ENCODE data around the gene DNAJC17. TPM values are rescaled to one million over a fixed set of nuclear protein-coding genes. Genes with fewer than 3 reads are reported as not detected.

Gene DNAJC17
- polyA plus RNA-seq, 3 donors: 15.7 to 31.6 (median 21.5) TPM

DNA sequence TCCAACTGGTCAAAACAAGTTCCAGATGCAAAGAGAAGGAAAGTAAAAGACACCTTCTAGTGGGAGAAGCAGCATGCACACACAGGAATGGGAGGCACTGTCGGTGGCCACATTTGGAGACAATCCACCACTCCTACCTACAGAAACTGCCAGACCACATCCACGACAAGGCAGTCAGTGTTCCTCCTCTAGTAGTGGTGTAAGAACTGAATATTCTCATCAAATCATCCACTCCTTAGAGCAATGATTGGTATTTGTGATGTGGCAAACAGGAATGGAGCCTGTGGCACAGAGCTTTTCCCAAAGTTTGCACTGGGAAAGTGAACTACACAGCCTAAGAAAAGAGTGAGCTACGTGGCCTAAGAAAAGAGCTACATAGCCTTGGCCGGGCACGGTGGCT lies 31.5 kb upstream of the DNAJC17 start:
- Histone ChIP-seq H3K36me3 (replicated peaks in 1 of 2; ENCODE audit: control insufficient read depth in 1 of 2, insufficient read depth in 2 of 2, low read length in 2 of 2) (no peaks in the 10 kb centered on the region), H3K4me1 (ENCODE audit: control insufficient read depth in 1 of 2, insufficient read depth in 2 of 2, low read length in 2 of 2) (peaks cover 0 to 3% of the 10 kb centered on the region in 2 donors), H2AFZ (ENCODE audit: insufficient read depth, low read depth, low read length, poor library complexity, severe bottlenecking) (no peak overlapping the region), H3K79me2 (ENCODE audit: insufficient read depth, low read length) (no peaks in the 10 kb centered on the region), H3K27me3 (ENCODE audit: control insufficient read depth in 2 of 2, insufficient read depth in 2 of 2, low read length in 2 of 2) (peaks cover 6 to 17% of the 10 kb centered on the region in 2 donors), H3K27ac (ENCODE audit: low read depth in 1 of 2, low read length in 2 of 2) (no peak overlapping the region), H3K9me3 (replicated peaks in 1 of 2; ENCODE audit: control insufficient read depth in 1 of 2, insufficient read depth in 1 of 2, low read length in 2 of 2) (peaks cover 0 to 2% of the 10 kb centered on the region in 2 donors), H4K20me1 (ENCODE audit: insufficient read depth, low read length) (no peaks in the 10 kb centered on the region), H3K9ac (ENCODE audit: insufficient read depth, low read length, poor library complexity, severe bottlenecking) (no peak overlapping the region), H3K4me2 (replicated peaks; ENCODE audit: extremely low read depth, low read length, poor library complexity, severe bottlenecking) (no peak overlapping the region), H3K4me3 (replicated peaks in 1 of 3; ENCODE audit: low read depth in 2 of 3, low read length in 3 of 3) (no peak overlapping the region)
- H3K27ac Mint-ChIP-seq: no peak overlapping the region
- TF ChIP-seq, protein P1, sequence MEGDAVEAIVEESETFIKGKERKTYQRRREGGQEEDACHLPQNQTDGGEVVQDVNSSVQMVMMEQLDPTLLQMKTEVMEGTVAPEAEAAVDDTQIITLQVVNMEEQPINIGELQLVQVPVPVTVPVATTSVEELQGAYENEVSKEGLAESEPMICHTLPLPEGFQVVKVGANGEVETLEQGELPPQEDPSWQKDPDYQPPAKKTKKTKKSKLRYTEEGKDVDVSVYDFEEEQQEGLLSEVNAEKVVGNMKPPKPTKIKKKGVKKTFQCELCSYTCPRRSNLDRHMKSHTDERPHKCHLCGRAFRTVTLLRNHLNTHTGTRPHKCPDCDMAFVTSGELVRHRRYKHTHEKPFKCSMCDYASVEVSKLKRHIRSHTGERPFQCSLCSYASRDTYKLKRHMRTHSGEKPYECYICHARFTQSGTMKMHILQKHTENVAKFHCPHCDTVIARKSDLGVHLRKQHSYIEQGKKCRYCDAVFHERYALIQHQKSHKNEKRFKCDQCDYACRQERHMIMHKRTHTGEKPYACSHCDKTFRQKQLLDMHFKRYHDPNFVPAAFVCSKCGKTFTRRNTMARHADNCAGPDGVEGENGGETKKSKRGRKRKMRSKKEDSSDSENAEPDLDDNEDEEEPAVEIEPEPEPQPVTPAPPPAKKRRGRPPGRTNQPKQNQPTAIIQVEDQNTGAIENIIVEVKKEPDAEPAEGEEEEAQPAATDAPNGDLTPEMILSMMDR (IDR thresholded peaks at IDR 0.05): no peak
- no peak for DNase-seq
- peaks cover 8 to 22% (median 12%) of the 10 kb centered on the region in 3 donors for H3K27me3 Mint-ChIP-seq (ENCODE audit: low read depth in 3 of 3)
- H3K4me1 Mint-ChIP-seq: peaks cover 4% of the 10 kb centered on the region
- no CpG with 5 or more reads among the region's 5 CpGs for WGBS (ENCODE audit: insufficient coverage)
- H3K9me3 Mint-ChIP-seq: peaks cover 0 to 5% (median 2%) of the 10 kb centered on the region in 7 donors
- intact Hi-C loops (cut with micrococcal nuclease): no loop called here
- H3K36me3 Mint-ChIP-seq: peaks cover 0 to 3% of the 10 kb centered on the region in 2 donors
- no peak overlapping the region for H3K4me3 Mint-ChIP-seq

DNA sequence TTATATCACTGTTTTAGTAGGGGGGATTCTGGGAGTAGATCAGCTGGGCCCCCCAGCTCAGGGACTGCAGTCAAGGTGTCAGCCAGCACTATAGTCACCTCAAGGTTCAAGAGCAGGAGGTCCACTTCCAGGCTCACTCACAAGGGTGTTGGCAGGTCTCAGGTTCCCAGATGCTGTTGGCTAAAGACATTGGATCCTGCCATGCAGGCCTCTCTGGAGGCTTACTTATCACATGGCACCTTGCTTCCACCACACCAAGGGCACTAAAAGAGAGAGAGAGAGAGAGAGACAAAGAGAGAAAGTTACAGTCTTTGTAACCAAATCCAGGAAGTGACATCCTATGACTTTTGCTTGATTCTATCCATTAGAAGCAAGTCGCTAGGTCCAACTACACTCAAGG lies 28.7 kb upstream of the DNAJC17 start:
- no CpG with 5 or more reads among the region's 1 CpG for WGBS (ENCODE audit: insufficient coverage)
- Histone ChIP-seq H3K9me3 (replicated peaks in 1 of 2; ENCODE audit: control insufficient read depth in 1 of 2, insufficient read depth in 1 of 2, low read length in 2 of 2) (no peaks in the 10 kb centered on the region), H3K27ac (ENCODE audit: low read depth in 1 of 2, low read length in 2 of 2) (no peak overlapping the region), H3K9ac (ENCODE audit: insufficient read depth, low read length, poor library complexity, severe bottlenecking) (no peak overlapping the region), H3K36me3 (replicated peaks in 1 of 2; ENCODE audit: control insufficient read depth in 1 of 2, insufficient read depth in 2 of 2, low read length in 2 of 2) (no peaks in the 10 kb centered on the region), H3K4me2 (replicated peaks; ENCODE audit: extremely low read depth, low read length, poor library complexity, severe bottlenecking) (no peak overlapping the region), H3K4me1 (ENCODE audit: control insufficient read depth in 1 of 2, insufficient read depth in 2 of 2, low read length in 2 of 2) (no peaks in the 10 kb centered on the region), H3K79me2 (ENCODE audit: insufficient read depth, low read length) (no peaks in the 10 kb centered on the region), H3K4me3 (replicated peaks in 1 of 3; ENCODE audit: low read depth in 2 of 3, low read length in 3 of 3) (no peak overlapping the region), H4K20me1 (ENCODE audit: insufficient read depth, low read length) (no peaks in the 10 kb centered on the region), H2AFZ (ENCODE audit: insufficient read depth, low read depth, low read length, poor library complexity, severe bottlenecking) (no peak overlapping the region), H3K27me3 (ENCODE audit: control insufficient read depth in 2 of 2, insufficient read depth in 2 of 2, low read length in 2 of 2) (no peaks in the 10 kb centered on the region)
- DNase-seq: no peak
- no peak overlapping the region for H3K4me3 Mint-ChIP-seq
- TF ChIP-seq, protein P1 (IDR thresholded peaks at IDR 0.05): no peak
- intact Hi-C loops (cut with micrococcal nuclease): no loop called here
- H3K27ac Mint-ChIP-seq: peak overlapping the region in 1 of 7 donors; percentile 9
- peaks cover 0 to 4% (median 3%) of the 10 kb centered on the region in 3 donors for H3K27me3 Mint-ChIP-seq (ENCODE audit: low read depth in 3 of 3)
- peaks cover 0 to 3% (median 0%) of the 10 kb centered on the region in 7 donors for H3K9me3 Mint-ChIP-seq
- H3K36me3 Mint-ChIP-seq: no peaks in the 10 kb centered on the region
- H3K4me1 Mint-ChIP-seq: no peaks in the 10 kb centered on the region

All from CD14-positive monocyte (primary cell).